ENCODE measurements around the gene SCAMP2. TPM values are rescaled to one million over a fixed set of nuclear protein-coding genes. Genes with fewer than 3 reads are reported as not detected.

Gene SCAMP2
- total and polyA plus RNA-seq, 2 of the 13 experiments (the other 11 are each of a cell fraction or from before 2014, with no cell fraction given): 34.8 to 121 TPM

DNA sequence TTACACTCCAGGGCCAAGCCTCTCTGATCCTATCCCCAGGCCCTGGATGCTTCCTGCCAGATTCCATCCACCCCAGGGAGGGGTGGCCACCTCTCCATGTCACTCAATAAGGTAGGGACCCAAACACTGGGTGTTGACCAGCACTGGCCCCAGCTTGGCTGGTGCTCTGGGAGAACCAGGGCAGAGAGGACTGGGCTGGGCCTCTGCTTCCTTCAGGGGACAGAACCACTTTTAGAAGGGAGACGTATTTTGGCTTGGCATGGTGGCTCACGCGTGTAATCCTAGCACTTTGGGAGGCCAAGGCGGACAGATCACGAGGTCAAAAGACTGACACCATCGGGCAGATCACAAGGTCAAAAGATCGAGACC lies 51.4 kb downstream of the SCAMP2 start:
- WGBS (ENCODE audit: low lambda C conversion rate): 22% methylated on average over 7 of the region's 7 CpGs
- in situ Hi-C loops (cut with HindIII; ENCODE audit: extremely low pct_ligation_motif_present, low pct_unique_long_range_greater_than_20kb): no loop called here
- peaks cover 31% of the 10 kb centered on the region for H3K4me1 ChIP-seq (ENCODE audit: insufficient read depth, low read length)

More for the DNA sequence above, 51.4 kb downstream of the SCAMP2 start:
- no TSS peak for BruUV-seq (replicated peaks)
- Histone ChIP-seq H3K4me2 (ENCODE audit: low read depth, low read length) (no peak overlapping the region), H3K79me2 (ENCODE audit: insufficient read depth, low read length) (no peaks in the 10 kb centered on the region), H3K9me3 (ENCODE audit: low read length) (no peaks in the 10 kb centered on the region), H3K27me3 (ENCODE audit: control insufficient read depth in 1 of 2, insufficient read depth in 2 of 2, low read length in 2 of 2) (peaks cover 3 to 28% of the 10 kb centered on the region in 2 experiments; a peak in 4 of 5 replicates), H3K36me3 (replicated peaks in 1 of 2; ENCODE audit: control insufficient read depth in 1 of 2, insufficient read depth in 2 of 2, low read length in 2 of 2) (no peaks in the 10 kb centered on the region), H3K9ac (ENCODE audit: insufficient read depth, low read depth, low read length) (no peak overlapping the region), H4K20me1 (ENCODE audit: insufficient read depth, low read length) (no peaks in the 10 kb centered on the region; the same call in 1 of the 2 replicates), H2AFZ (ENCODE audit: low read length) (no peak overlapping the region), H3K27ac (ENCODE audit: extremely low read length, insufficient read depth, low read length) (no peak overlapping the region), H3K4me3 (replicated peaks in 1 of 3; ENCODE audit: insufficient read depth in 1 of 3, low read depth in 2 of 3, low read length in 3 of 3) (no peak overlapping the region)
- intact Hi-C loops (cut with micrococcal nuclease; ENCODE audit: unreplicated experiment): no loop called here
- ATAC-seq (no peak), FAIRE-seq (no peak), DNase-seq (ENCODE audit: low spot score) (no peak)
- TF ChIP-seq CCDC6 (CRISPR knock-in tag; IDR thresholded peaks at IDR 0.05): no peak
- TF ChIP-seq HNRNPUL1 (IDR thresholded peaks at IDR 0.05; ENCODE audit: low read depth, low read length): no peak
- TF ChIP-seq EEA1 (CRISPR knock-in tag; IDR thresholded peaks at IDR 0.05; ENCODE audit: borderline replicate concordance): no peak
- no peak for TF ChIP-seq MTA1 (CRISPR knock-in tag; IDR thresholded peaks at IDR 0.05; ENCODE audit: borderline replicate concordance)
- TF ChIP-seq ZNF205 (CRISPR knock-in tag; IDR thresholded peaks at IDR 0.05): no peak
- TF ChIP-seq PREB (CRISPR knock-in tag; IDR thresholded peaks at IDR 0.05): no peak
- TF ChIP-seq ZNF263 (CRISPR knock-in tag; IDR thresholded peaks at IDR 0.05): no peak
- no peak for TF ChIP-seq ZMYM3 (CRISPR knock-in tag; IDR thresholded peaks at IDR 0.05)
- TF ChIP-seq, protein P1, sequence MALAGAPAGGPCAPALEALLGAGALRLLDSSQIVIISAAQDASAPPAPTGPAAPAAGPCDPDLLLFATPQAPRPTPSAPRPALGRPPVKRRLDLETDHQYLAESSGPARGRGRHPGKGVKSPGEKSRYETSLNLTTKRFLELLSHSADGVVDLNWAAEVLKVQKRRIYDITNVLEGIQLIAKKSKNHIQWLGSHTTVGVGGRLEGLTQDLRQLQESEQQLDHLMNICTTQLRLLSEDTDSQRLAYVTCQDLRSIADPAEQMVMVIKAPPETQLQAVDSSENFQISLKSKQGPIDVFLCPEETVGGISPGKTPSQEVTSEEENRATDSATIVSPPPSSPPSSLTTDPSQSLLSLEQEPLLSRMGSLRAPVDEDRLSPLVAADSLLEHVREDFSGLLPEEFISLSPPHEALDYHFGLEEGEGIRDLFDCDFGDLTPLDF (CRISPR knock-in tag; IDR thresholded peaks at IDR 0.05): no peak
- TF ChIP-seq, protein P2, sequence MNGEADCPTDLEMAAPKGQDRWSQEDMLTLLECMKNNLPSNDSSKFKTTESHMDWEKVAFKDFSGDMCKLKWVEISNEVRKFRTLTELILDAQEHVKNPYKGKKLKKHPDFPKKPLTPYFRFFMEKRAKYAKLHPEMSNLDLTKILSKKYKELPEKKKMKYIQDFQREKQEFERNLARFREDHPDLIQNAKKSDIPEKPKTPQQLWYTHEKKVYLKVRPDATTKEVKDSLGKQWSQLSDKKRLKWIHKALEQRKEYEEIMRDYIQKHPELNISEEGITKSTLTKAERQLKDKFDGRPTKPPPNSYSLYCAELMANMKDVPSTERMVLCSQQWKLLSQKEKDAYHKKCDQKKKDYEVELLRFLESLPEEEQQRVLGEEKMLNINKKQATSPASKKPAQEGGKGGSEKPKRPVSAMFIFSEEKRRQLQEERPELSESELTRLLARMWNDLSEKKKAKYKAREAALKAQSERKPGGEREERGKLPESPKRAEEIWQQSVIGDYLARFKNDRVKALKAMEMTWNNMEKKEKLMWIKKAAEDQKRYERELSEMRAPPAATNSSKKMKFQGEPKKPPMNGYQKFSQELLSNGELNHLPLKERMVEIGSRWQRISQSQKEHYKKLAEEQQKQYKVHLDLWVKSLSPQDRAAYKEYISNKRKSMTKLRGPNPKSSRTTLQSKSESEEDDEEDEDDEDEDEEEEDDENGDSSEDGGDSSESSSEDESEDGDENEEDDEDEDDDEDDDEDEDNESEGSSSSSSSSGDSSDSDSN (CRISPR knock-in tag; IDR thresholded peaks at IDR 0.05): no peak
- no peak for TF ChIP-seq ZNF138 (CRISPR knock-in tag; IDR thresholded peaks at IDR 0.05; ENCODE audit: low read depth)
- TF ChIP-seq ZNF451 (CRISPR knock-in tag; IDR thresholded peaks at IDR 0.05): no peak
- TF ChIP-seq TOPORS (CRISPR knock-in tag; IDR thresholded peaks at IDR 0.05): no peak
- no peak for TF ChIP-seq ZNF660 (CRISPR knock-in tag; IDR thresholded peaks at IDR 0.05; ENCODE audit: borderline replicate concordance, low read depth)
- TF ChIP-seq CBFB (CRISPR knock-in tag; IDR thresholded peaks at IDR 0.05): no peak
- no peak for TF ChIP-seq IKZF4 (CRISPR knock-in tag; IDR thresholded peaks at IDR 0.05; ENCODE audit: borderline replicate concordance, low read depth, not compliant biosample characterization)
- CTCF ChIA-PET (ENCODE audit: low intra/inter-chr PET ratio, low total read pairs): no interaction called here
- POLR2A ChIA-PET: no interaction called here

Data from HepG2 (cell line).